H1 (cell line): Measurements from ENCODE around the gene COL5A1. TPM values are rescaled to one million over a fixed set of nuclear protein-coding genes. Genes with fewer than 3 reads are reported as not detected.

Source experiments
- CTCF ChIA-PET: fragments of 300-600 bp; sonication (Branson Sonifier 250); formaldehyde crosslinking; loops from one replicate; lab custom pipeline; 2021; ENCODE audit not compliant: partially characterized antibody; lab: Charles Lee
- POLR2A ChIA-PET: fragments of 300-600 bp; sonication (Branson Sonifier 250); formaldehyde crosslinking; loops from one replicate; lab custom pipeline; 2021; ENCODE audit warnings: inconsistent platforms; ENCODE audit not compliant: partially characterized antibody; lab: Charles Lee
- DNase-seq, 2 experiments: peaks; one replicate each; pipeline versions ENCODE4 v3.0.0 to v3.0.0-alpha.2; 2010 to 2022; ENCODE audit warnings: low spot score in 2 of 2, low read depth in 1 of 2, mixed read lengths in 1 of 2
- FAIRE-seq: peaks from 2 replicates; lab custom pipeline; 2011; peaks lifted over from hg19 to GRCh38; lab: Jason Lieb, UNC
- H2AFZ ChIP-seq: 2 replicates; pipeline ENCODE4 v1.8.1; 2012; ENCODE audit warnings: low read length, inconsistent platforms
- H2AK5ac ChIP-seq: 2 replicates; pipeline ENCODE4 v1.6.1; 2013; ENCODE audit warnings: low read depth, low read length
- H2BK120ac ChIP-seq: replicated peaks from 2 replicates; pipeline ENCODE3; 2013; ENCODE audit warnings: low read depth, low read length, inconsistent platforms
- H2BK12ac ChIP-seq: 2 replicates; pipeline ENCODE4 v1.6.1; 2013; ENCODE audit warnings: low read depth, low read length
- H2BK15ac ChIP-seq: 2 replicates; pipeline ENCODE4 v1.6.1; 2013; ENCODE audit warnings: low read length
- H2BK20ac ChIP-seq: 2 replicates; pipeline ENCODE4 v1.6.1; 2013; ENCODE audit warnings: low read length
- H2BK5ac ChIP-seq: 2 replicates; pipeline ENCODE4 v1.6.1; 2013; ENCODE audit warnings: low read depth, low read length
- H3K14ac ChIP-seq: 2 replicates; pipeline ENCODE4 v1.6.1; 2013; ENCODE audit warnings: inconsistent platforms; ENCODE audit not compliant: insufficient read length
- H3K18ac ChIP-seq: 2 replicates; pipeline ENCODE4 v1.6.1; 2013; ENCODE audit warnings: low read length; ENCODE audit errors: extremely low read depth
- H3K23ac ChIP-seq: 2 replicates; pipeline ENCODE4 v1.6.1; 2013; ENCODE audit warnings: inconsistent platforms; ENCODE audit not compliant: insufficient read length
- H3K23me2 ChIP-seq: 2 replicates; pipeline ENCODE4 v1.6.1; 2013; ENCODE audit warnings: low read depth, low read length
- H3K27ac ChIP-seq: 2 replicates; pipeline ENCODE4 v1.6.1; 2011; ENCODE audit warnings: low read depth, low read length, inconsistent platforms
- H3K27me3 ChIP-seq, 4 experiments: replicated peaks in 1 of 4; 1 replicate in 1 of 4; 2 replicates in 3 of 4; pipeline versions ENCODE4 v1.6.1 to v1.8.1; 2011 to 2013; ENCODE audit warnings: low read length in 3 of 4, mild to moderate bottlenecking in 3 of 4, inconsistent platforms in 2 of 4, mixed read lengths in 2 of 4, moderate library complexity in 1 of 4; ENCODE audit not compliant: control insufficient read depth in 3 of 4, insufficient read depth in 3 of 4; ENCODE audit errors: extremely low read depth in 1 of 4
- H3K36me3 ChIP-seq, 4 experiments: 2 replicates each; pipeline versions ENCODE4 v1.6.1 to v1.8.1; 2011 to 2013; ENCODE audit warnings: mild to moderate bottlenecking in 4 of 4, low read length in 3 of 4, moderate library complexity in 2 of 4, control low read depth in 1 of 4, inconsistent platforms in 1 of 4; ENCODE audit not compliant: insufficient read depth in 4 of 4, control insufficient read depth in 2 of 4
- H3K4ac ChIP-seq: replicated peaks from 2 replicates; pipeline ENCODE3; 2013; ENCODE audit warnings: low read length, low read depth, mixed read lengths, inconsistent platforms; ENCODE audit not compliant: insufficient read length
- H3K4me1 ChIP-seq, 4 experiments: replicated peaks in 1 of 4; 1 replicate in 1 of 4; 2 replicates in 3 of 4; pipeline versions ENCODE4 v1.6.1 to v1.8.1; 2011 to 2013; ENCODE audit warnings: low read length in 3 of 4, inconsistent platforms in 2 of 4, mixed read lengths in 1 of 4; ENCODE audit not compliant: insufficient read depth in 4 of 4, control insufficient read depth in 3 of 4
- H3K4me2 ChIP-seq, 2 experiments: 2 replicates each; pipeline versions ENCODE4 v1.6.1 to v1.8.1; 2011 to 2013; ENCODE audit warnings: low read depth in 2 of 2, low read length in 2 of 2, control low read depth in 1 of 2, inconsistent platforms in 1 of 2, mild to moderate bottlenecking in 1 of 2; ENCODE audit not compliant: insufficient read depth in 1 of 2
- H3K4me3 ChIP-seq, 4 experiments: fragments of 200-600, 300-600 bp in 1 of 4; sonication (generic), shearing (Covaris generic), sonication (Bioruptor Twin) in 1 of 4; 2 replicates each; pipeline versions ENCODE4 v1.5.1 to v1.8.1; 2011 to 2016; ENCODE audit warnings: low read length in 4 of 4, low read depth in 3 of 4, control low read depth in 2 of 4, inconsistent platforms in 2 of 4, mild to moderate bottlenecking in 2 of 4, mixed read lengths in 1 of 4, moderate library complexity in 1 of 4; ENCODE audit not compliant: insufficient read depth in 2 of 4; ENCODE audit errors: extremely low read depth in 1 of 4
- H3K56ac ChIP-seq: replicated peaks from 2 replicates; pipeline ENCODE3; 2013; ENCODE audit warnings: low read depth, mild to moderate bottlenecking, mixed read lengths, low read length, inconsistent platforms; ENCODE audit not compliant: insufficient read length
- H3K79me1 ChIP-seq: 2 replicates; pipeline ENCODE4 v1.6.1; 2013; ENCODE audit warnings: low read depth, low read length, control low read depth
- H3K79me2 ChIP-seq, 2 experiments: 2 replicates each; pipeline versions ENCODE4 v1.6.1 to v1.8.1; 2012 to 2013; ENCODE audit warnings: low read length in 2 of 2, mild to moderate bottlenecking in 2 of 2, inconsistent platforms in 1 of 2; ENCODE audit not compliant: insufficient read depth in 2 of 2, control insufficient read depth in 1 of 2
- H3K9ac ChIP-seq, 4 experiments: replicated peaks in 1 of 4; 1 replicate in 1 of 4; 2 replicates in 3 of 4; pipeline versions ENCODE4 v1.6.1 to v1.8.1; 2011 to 2013; ENCODE audit warnings: low read depth in 3 of 4, low read length in 3 of 4, control low read depth in 2 of 4, mild to moderate bottlenecking in 2 of 4, moderate library complexity in 2 of 4, inconsistent platforms in 1 of 4; ENCODE audit errors: extremely low read depth in 1 of 4
- H3K9me3 ChIP-seq, 2 experiments: 2 replicates each; pipeline versions ENCODE4 v1.6.1 to v1.8.1; 2012 to 2013; ENCODE audit warnings: mild to moderate bottlenecking in 2 of 2, moderate library complexity in 2 of 2, control low read depth in 1 of 2, inconsistent platforms in 1 of 2, low read depth in 1 of 2, low read length in 1 of 2, mixed read lengths in 1 of 2; ENCODE audit not compliant: insufficient read depth in 2 of 2
- H4K20me1 ChIP-seq, 2 experiments: replicated peaks in 1 of 2; 2 replicates each; pipeline versions ENCODE3 to v1.8.1; 2011 to 2013; ENCODE audit warnings: inconsistent platforms in 2 of 2, low read length in 2 of 2, mild to moderate bottlenecking in 1 of 2; ENCODE audit not compliant: insufficient read depth in 2 of 2, control insufficient read depth in 1 of 2
- H4K5ac ChIP-seq: 2 replicates; pipeline ENCODE4 v1.6.1; 2013; ENCODE audit warnings: low read length, low read depth, mixed read lengths, inconsistent platforms; ENCODE audit not compliant: insufficient read length
- H4K8ac ChIP-seq: 2 replicates; pipeline ENCODE4 v1.8.0; 2013; ENCODE audit warnings: mild to moderate bottlenecking, moderate library complexity, low read length, inconsistent platforms; ENCODE audit not compliant: insufficient read depth; ENCODE audit errors: extremely low read depth
- H4K91ac ChIP-seq: replicated peaks from 2 replicates; pipeline ENCODE3; 2013; ENCODE audit warnings: low read length, mixed read lengths, inconsistent platforms; ENCODE audit not compliant: insufficient read length
- HDAC6 ChIP-seq: IDR thresholded peaks from one replicate; pipeline ENCODE4 v1.7.1; 2012; ENCODE audit warnings: low read depth, mild to moderate bottlenecking, inconsistent platforms, low read length, moderate library complexity
- JUN ChIP-seq: IDR thresholded peaks from 2 replicates; pipeline ENCODE4 v1.6.1; 2011; ENCODE audit warnings: low read depth, mild to moderate bottlenecking, improper control_type of control experiment, low read length
- SP4 ChIP-seq: IDR thresholded peaks from 2 replicates; pipeline ENCODE4 v1.6.1; 2012; ENCODE audit warnings: low read length, inconsistent platforms
- YY1 ChIP-seq: IDR thresholded peaks from 2 replicates; pipeline ENCODE4 v1.6.1; 2011; ENCODE audit warnings: low read depth, mild to moderate bottlenecking, low read length
- WGBS, 2 experiments: shearing (Covaris generic) in 1 of 2; methylation state at CpG; one replicate each; pipeline versions ENCODE4 v1.1.6 to v1.1.7; 2013 to 2015; ENCODE audit warnings: low lambda C conversion rate in 2 of 2, mixed read lengths in 2 of 2, inconsistent platforms in 1 of 2, low coverage in 1 of 2, missing lambda C conversion rate in 1 of 2; ENCODE audit not compliant: insufficient replicate concordance in 2 of 2, insufficient coverage in 1 of 2, insufficient read length in 1 of 2; ENCODE audit errors: extremely low coverage in 1 of 2, missing lambda C conversion rate in 1 of 2; 5-methylcytosine and 5-hydroxymethylcytosine counted together
- polyA plus RNA-seq, 7 experiments: library from polyadenylated mRNA; depleted of rRNA in 3 of 7; stranded (reverse) in 5 of 7; unstranded in 2 of 7; fragments of >200 nt in 5 of 7; fragments of 200-250 nt in 2 of 7; gene quantifications; 1 replicate in 5 of 7; 2 replicates in 1 of 7; 4 replicates in 1 of 7; pipeline versions ENCODE4 v1.2.1 to v1.2.3, GENCODE V29; 2011 to 2013; ENCODE audit warnings: missing spikeins in 2 of 7, mixed read lengths in 2 of 7
- total RNA-seq: library from RNA; stranded (reverse); fragmentation: NEBNext Ultra II Directional; extraction: Animal tissue kit (Norgen Biotek cat#: 25700); gene quantifications from 2 replicates; pipeline ENCODE4 v1.2.1, GENCODE V29; 2021

The COL5A1 gene
- total and polyA plus RNA-seq, 2 of the 8 experiments (the other 6 are each of a cell fraction or from before 2014, with no cell fraction given): 3.8 to 12.0 TPM

GRCh38 chr9:134748591-134748990, 107.0 kb downstream of the COL5A1 start:
- Histone ChIP-seq H4K91ac (no peak overlapping the region), H3K27me3 (no peaks in the 10 kb centered on the region; a peak in 1 of 7 replicates), H3K9me3 (peaks cover 17 to 26% of the 10 kb centered on the region in 2 experiments; a peak in 3 of 4 replicates), H3K79me2 (no peaks in the 10 kb centered on the region; a peak in 1 of 4 replicates), H2AK5ac (no peak overlapping the region), H3K9ac (no peak overlapping the region), H2AFZ (no peak overlapping the region), H3K4me1 (no peaks in the 10 kb centered on the region), H2BK120ac (no peak overlapping the region), H2BK12ac (no peak overlapping the region), H3K36me3 (peaks cover 0 to 19% (median 8%) of the 10 kb centered on the region in 4 experiments; a peak in 3 of 8 replicates), H4K20me1 (peaks cover 0 to 16% of the 10 kb centered on the region in 2 experiments), H2BK15ac (no peak overlapping the region), H2BK20ac (no peak overlapping the region), H3K4ac (no peak overlapping the region), H3K18ac (no peak overlapping the region), H3K56ac (no peak overlapping the region), H3K23me2 (peaks cover 6% of the 10 kb centered on the region; the same call in 1 of the 2 replicates), H3K4me3 (no peak overlapping the region), H3K23ac (no peak overlapping the region), H3K79me1 (peaks cover 3% of the 10 kb centered on the region; the same call in 1 of the 2 replicates), H3K14ac (no peak overlapping the region), H4K8ac (no peak overlapping the region), H2BK5ac (no peak overlapping the region), H3K4me2 (no peak overlapping the region), H4K5ac (no peak overlapping the region), H3K27ac (no peak overlapping the region)
- POLR2A ChIA-PET: interaction anchor here (0.6 kb wide), 1 partner anchor 408 kb away, joined by 3 read pairs; no protein-coding TSS in a partner anchor
- FAIRE-seq (no peak), DNase-seq (no peak)
- TF ChIP-seq YY1 (no peak), SP4 (no peak), JUN (no peak), HDAC6 (no peak)
- CTCF ChIA-PET: no interaction called here
- WGBS, 2 experiments: 88% methylated on average over 8 of the region's 8 CpGs; no CpG with 5 or more reads in 1 of the 2 experiments
